ENCODE results near the gene DENND1A.

DENND1A gene

DNA sequence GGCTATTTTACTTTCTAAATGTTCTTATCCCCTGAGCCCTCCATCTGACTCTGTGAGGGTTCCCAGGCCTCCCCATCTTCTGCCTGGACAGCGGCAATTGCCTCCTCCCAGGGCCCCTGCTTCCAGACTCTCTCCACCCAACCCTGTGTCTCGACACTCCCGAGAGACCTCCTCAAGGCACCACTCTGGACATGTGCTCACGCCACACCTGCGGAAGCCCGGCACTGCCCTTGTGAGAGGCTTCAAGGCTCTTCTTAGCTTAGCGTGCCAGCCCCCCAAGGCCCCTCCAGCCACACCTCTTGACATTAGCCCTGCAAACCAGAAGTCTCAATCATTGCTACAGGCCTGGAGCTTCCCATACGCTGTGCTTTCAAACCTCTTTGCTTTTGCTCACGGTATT lies 449.8 kb downstream of the DENND1A start:
- in situ Hi-C loops (cut with MboI; ENCODE audit: low sequenced_read_pairs) = no loop called here

DNA sequence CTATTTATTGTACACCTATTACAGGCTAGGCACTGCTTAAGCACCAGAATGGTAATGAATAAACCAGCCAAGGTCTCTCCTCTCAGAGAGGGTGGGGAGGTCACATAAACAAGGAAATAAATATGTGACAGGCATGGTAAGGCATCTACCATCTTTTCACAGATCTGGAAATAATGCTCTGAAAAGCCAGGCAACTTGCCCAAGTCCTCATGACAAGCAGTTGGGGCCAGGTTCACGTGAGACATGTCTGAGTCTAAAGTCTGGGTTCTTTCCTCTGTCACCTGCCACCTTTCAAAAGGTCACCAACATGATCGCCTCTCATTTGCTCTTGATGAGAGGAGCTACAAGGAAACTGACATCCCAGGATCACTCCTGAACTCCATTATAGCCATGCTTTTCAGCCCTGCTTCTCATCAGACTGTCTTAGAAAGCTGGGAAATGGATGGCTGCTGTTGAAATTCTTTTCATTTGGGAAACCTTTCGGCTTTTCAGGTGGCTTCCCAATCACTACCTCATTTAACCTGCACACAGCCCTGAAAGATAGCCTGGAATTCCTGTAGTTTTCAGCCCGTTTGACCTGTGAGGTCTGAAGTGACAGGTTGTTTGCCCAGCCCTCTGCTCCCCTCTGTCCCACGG lies 450.8 kb downstream of the DENND1A start:
- in situ Hi-C loops (cut with MboI; ENCODE audit: low sequenced_read_pairs) = no loop called here

DNA sequence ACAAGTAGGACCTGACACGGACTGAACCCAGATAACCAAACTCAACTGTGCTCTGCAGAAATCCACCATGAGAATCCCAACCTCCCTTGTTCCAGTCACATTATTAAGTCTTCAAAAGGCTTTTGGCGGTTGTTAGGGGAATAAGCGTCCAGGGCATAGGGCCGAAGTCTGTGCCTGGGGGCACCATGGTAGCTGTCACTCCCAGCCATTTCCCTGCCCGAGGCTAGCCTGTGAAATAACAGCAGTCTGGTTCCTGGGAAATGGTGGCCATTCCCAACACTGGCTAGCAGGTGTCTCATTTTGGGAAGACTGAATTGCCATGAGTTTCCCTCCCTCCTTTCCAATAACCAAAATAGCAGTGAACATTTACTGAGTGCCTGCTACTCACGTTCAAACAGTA lies 451.8 kb downstream of the DENND1A start:
- in situ Hi-C loops (cut with MboI; ENCODE audit: low sequenced_read_pairs) = no loop called here

DNA sequence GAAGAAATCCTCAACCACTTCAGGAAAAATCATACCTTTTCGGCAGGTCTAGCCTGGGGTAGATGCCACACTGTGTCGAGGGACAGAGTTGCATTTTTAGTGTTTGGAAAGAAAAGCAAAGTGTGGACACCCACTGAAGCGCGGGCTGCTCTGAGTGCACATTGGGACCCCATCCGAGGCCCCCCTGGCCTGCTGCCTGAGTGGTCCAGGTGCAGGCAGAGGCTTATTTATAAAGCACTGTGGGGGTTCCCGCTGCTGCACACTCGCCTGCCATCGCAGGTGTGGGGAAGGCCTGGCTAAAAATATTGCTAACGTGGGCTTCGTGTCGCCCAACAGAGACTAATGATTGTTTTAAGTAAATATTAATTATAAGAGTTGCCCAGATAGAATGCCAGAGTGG lies 454.5 kb downstream of the DENND1A start:
- in situ Hi-C loops (cut with MboI; ENCODE audit: low sequenced_read_pairs) = no loop called here

DNA sequence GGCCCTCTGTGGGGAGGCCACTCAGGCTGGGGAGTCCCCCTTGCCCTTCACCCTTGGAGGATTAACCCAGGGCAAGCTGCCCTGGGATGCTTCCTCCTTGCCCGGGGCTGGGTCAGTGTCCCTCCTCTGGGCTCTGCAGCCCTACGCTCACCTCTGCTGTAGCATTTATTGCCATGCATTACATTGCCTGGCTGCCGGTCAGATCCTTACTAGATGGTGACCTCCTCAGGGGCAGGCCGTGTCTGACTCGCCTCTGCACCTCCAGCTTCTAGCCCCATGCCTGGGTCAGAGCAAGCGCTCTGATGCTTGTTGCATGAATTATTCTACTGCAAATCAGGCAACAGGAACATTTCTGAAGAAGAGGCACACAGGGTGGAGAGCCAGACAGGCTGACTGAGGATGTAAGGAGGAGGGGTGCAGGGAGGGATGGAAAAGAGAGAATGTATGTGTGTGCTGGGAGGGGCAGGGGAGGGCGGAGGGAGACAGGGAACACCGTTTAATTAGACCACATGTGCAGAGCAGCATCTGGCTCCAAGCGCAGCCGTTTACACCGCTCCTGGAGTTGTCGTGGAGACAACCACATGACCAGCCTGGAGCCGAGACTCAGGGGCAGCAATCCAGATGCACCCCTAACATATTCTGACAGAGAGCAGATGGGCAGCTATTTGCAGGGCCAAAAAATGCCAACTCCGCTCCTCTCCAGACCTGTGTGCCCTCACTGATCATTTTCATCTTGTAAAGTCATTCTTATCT lies 456.9 kb downstream of the DENND1A start:
- in situ Hi-C loops (cut with MboI; ENCODE audit: low sequenced_read_pairs) = no loop called here

DNA sequence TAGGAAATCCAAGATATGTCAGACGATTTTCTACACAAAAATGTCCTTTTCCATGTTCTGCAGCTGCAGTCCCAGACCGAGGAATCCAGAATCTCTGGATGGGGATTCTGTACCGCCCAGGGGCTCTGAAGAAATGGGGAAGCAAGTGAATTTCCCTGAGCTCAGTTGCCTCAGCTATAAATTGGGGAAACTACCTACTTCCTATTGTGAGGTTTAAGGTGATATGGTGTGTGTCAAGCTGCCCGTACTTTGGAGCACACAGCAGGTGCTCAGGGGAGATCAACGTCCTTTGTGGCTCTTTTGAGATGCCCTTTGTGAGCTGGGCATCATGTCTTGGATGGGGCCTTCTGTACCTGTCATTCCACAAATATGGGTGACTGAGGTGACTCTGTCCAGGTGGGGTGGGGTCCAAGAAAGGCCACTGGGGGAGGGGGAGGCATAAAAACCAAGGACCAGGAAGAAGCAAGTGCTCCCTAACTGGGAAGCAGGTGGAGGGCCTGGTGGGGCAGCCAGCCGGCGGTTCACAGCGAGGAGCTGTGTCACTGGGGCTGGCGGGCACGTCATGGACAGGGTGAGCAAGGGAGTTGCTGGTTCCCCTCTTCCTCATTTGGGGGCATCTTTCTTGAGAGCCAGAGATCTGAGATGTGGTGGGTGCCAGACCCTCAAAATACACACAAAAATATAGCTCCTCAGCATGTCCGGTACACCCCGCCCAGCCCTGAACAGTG lies 457.9 kb downstream of the DENND1A start:
- in situ Hi-C loops (cut with MboI; ENCODE audit: low sequenced_read_pairs) = no loop called here

DNA sequence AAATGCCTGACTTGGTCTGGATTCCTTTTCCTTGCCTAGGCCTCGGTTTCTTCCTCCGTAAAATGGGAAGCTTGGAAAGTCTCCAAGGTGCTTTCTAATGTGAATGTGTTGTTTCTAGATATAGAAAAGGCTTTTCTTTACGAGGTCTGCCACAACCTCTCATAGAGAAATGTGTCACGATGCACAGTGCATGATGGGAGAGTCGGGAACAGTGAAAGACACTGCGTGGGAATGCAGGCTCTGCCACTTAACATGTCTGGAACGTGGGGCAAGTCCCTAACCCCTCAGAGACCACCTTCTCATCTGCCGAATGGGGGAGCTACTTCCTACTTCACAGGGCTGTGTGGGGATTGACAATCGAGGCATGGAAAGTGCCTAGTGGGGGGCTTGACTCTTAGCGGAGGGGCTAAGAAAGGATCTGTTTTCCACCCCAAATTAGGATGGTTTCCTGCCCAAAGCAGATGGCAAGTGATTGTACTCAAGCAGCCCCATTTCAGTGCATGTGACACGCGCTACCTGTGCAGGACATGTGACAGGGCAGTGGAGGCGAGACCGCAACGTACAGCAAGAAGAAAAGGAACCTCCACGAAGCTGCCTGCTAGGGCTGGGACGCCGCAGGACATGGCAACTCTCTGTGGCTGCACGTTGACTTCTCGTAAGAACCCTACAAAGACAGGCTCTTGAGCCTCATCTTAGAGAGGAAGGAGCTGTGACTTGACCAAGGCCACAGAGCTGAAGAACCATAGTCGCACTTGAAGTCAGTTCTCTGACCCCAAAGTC lies 458.7 kb downstream of the DENND1A start:
- in situ Hi-C loops (cut with MboI; ENCODE audit: low sequenced_read_pairs) = no loop called here

DNA sequence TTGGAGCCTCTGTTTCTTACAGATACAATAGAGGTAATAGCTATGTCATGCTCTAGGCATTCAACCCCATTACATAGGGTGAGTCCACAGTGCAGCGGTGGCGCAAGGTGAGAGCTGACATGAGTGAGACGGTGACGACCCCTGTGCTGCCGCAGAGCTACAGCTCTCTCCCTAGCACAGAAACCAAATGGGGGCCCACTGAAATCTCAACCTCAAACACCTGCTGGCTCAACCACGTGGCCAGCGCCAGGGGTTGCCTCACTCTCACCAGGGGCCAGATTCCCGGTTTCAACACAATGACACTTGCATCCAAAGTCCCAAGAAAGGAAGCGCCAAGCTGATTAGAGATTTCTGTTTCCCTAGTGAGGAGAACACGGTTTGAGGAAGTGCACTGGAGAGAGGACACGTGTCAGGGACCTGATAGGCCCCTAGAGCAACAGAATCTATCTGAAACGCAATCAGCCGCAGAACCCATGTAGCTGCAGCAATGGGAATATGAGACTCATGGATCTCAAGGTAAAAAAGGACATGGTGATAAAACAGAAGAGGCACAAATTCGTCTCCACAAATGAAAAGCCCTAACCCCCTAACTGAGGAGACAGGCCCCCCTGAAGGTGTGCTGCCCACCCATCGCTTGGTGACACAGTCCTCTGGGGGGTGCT lies 459.7 kb downstream of the DENND1A start:
- in situ Hi-C loops (cut with MboI; ENCODE audit: low sequenced_read_pairs) = no loop called here

DNA sequence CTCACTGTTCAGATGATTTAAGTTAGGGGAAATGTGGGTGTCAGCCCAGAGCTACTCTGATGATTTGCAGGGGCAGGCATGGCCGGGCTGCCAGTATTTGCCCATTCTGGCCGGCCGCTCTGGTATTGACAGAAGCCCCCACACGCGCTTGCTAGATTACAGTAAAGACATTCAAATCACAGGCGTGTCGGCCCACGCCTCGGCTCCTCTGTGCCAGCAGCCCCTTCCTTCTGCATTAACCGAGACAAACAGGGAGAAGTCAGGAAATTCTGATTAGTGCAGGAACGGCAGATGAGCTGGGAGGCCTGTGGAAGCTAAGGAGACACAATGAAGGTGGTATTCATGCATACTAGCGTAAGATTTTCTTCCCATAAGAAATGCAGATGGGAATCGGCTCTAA lies 460.6 kb downstream of the DENND1A start:
- in situ Hi-C loops (cut with MboI; ENCODE audit: low sequenced_read_pairs) = no loop called here

DNA sequence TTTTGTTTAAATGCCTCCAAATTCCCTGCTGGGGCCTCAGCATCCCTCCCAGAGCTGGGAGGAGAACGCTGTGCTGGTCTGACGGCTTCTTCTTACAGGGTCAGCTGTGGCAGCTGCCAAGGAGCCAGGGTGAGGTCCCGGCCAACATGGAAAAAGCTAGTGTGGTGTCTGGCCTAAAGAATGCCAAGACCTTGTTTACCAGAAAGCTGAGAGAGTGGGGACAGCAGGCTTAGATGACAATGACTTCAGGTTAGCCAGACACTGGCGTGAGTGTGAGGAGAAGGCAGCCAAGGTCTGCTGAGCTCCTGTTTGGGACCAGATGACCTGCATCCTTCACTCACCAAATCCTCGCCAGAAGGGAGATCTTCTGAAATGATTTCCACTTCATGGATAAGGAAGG lies 461.4 kb downstream of the DENND1A start:
- in situ Hi-C loops (cut with MboI; ENCODE audit: low sequenced_read_pairs) = no loop called here

DNA sequence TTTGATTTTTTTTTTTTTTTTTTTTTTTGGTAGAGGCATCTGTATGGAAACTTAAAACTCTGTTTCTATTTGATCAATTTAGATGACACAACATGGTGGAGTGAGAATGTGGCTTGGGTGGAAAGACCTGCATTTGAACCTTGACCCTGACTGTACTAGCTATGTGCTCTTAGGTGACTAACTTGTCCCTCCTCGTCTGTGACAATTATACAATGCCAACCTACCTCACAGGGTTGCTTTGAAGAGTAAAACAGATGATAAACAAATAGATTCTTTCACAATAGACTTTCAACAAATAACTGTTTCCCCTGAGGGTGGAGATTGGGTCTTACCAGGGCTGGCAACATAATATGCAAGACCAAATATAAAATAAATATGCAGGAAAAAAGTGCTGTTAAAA lies 464.6 kb downstream of the DENND1A start:
- in situ Hi-C loops (cut with MboI; ENCODE audit: low sequenced_read_pairs) = no loop called here

DNA sequence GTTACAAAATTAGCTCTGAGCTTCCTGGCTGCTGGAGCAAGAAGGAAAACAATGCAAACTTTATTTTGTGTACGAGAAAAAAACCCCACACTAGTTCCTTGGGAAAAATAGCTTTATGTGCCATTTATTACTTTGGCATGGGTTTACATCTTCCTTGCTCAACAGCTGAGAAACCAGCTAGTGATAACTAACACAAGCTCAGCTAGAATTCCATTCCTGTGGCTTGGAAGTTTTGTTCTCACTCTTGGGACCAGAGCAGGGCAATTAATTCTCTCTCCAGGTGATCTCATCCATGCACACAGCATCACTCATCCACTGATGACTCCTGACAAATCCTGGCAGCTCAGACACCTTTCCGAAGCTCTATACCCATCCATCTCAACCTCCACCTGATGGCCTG lies 469.8 kb downstream of the DENND1A start:
- in situ Hi-C loops (cut with MboI; ENCODE audit: low sequenced_read_pairs) = no loop called here

DNA sequence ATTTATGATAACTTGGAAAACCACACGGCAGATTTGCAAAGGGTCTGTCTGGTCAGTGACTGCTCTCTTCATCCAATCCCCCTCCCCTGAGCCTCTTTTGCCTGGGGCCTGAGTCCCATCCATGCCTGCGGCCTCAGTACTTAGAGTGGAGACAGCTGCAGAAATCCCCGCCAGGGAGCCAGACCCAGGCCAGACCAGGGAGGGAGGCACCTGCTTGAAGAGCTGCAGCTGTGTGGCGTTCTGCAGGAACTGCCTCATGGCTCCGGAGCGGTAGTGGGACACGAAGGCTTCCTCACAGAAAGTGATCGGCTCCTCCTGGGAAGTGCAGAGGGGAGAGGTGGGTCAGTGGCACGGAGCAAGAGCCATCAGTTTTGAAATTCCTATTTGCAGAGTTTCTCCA lies 472.3 kb downstream of the DENND1A start:
- in situ Hi-C loops (cut with MboI; ENCODE audit: low sequenced_read_pairs) = no loop called here

DNA sequence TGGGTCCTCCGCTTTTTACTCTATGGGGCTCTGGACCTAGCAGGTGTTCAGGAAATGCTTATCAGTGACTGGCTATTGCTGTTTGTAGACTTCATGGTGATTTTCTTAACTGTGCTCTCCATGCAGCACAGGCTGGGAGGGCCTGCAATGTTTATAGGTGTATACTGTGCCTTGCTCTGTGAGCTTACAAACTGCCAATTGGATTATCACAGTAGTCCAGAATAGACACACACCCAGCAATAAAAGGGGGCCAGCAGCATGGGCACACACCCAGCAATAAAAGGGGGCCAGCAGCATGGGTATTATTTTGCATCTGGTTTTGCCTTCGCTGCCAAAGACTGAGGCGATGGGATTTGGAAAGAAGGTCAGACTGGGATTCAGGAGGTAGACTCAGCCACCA lies 473.9 kb downstream of the DENND1A start:
- in situ Hi-C loops (cut with MboI; ENCODE audit: low sequenced_read_pairs) = no loop called here

DNA sequence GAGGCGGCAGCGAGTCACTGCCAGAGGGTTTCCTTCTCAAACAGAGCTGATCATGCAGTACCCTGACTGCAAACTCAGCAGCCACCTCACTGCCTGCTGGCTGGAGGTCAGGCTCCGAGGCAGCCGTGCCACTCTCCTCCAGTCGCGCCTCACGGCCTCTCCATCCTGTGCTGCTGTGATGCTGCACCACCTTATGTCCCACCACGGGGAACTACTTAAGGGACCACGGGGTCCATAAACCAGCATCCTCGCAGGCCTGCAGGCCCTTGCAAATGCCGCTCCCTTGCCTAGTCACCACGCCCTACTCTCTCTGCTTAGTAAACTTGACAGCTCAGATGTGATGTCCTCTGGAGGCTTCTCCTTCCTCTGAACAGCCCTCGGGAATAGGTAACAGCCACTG lies 474.7 kb downstream of the DENND1A start:
- in situ Hi-C loops (cut with MboI; ENCODE audit: low sequenced_read_pairs) = no loop called here

DNA sequence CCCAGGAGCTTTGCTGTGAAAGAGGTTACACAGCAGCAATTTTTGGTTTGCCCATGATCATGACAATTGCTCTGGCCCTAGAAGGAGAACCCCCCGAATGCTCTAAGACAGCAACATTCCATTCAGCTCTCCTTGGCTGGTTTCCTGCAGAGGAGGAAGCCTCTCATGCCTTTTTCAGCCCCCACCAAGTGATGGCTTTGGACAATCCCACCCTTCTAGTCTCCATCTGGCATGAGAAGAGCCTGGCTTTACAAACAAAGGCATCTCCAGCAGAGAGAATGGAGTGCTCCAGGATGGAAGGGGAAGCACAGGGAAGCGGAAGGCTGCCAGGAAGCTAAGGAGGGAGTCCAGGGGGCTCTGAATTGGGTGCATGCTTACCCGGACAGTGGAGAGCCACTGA lies 475.6 kb downstream of the DENND1A start:
- in situ Hi-C loops (cut with MboI; ENCODE audit: low sequenced_read_pairs) = no loop called here

DNA sequence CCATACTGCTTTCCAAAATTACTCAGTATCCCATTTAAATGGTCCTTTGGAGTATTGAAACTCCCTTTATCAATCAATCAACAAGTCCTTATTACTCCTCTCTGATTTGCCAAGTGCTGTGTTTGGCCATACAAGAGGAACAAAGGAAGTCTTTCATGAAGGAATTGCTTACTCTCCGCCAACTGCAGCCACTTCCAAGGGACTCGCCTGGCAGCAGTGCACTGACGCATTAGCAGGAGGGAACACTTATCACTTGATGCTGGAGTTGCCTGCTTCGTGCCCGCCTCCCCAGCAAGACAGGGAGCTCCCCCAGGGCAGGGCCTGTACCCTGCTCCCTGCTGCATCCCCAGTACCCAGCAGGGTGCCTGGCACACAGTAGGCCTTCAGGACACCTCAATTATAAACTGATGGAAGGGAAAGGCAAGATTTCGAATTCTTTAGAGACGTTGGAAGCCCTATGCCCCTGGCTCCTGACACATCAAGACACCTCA lies 476.1 kb downstream of the DENND1A start:
- in situ Hi-C loops (cut with MboI; ENCODE audit: low sequenced_read_pairs) = no loop called here

DNA sequence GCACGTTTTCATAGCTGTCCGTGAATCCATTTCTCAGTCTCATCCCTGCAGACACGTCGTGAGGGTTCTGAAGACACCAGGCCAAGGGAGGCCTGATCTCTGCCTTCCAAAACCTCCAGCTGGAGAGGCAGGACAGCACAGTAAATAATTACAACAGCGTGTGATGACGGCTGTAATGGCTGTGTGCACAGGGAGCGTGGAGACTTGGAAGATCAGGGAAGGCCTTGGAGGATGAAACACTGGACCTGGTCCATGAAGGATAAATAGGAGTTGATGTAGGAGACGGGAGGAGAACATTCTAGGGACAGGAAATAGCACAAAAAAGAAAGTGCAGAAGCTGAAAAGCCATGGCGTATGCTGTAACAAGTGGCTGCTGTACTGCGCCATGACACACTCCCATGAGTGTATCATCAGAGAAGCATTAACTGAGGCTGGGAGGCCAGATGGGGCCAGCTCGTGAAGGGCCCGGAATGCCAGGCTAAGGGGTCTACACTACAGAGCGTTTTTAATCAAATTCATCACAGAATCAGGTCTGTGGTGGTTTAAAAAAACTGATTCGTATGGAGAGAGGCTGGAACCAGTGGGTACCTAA lies 476.8 kb downstream of the DENND1A start:
- in situ Hi-C loops (cut with MboI; ENCODE audit: low sequenced_read_pairs) = no loop called here

DNA sequence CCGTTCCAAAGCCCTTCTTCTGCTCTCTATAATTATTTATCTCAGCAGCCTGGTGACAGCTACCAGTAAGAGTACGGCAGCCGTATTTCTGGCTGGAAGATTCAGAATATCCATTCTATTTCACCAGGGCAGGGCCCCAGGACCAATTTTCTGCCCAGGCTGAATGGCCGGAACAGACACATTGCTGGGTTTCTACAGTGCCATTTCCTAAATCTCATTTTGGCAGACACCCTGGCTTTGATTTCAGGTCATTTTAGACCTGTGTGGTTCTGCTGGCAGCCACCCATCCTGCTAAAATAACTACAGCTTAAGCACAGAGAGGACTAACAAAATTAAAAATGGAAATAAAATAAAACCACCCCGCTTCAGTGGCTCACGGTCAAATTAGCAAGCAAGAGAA lies 478.9 kb downstream of the DENND1A start:
- in situ Hi-C loops (cut with MboI; ENCODE audit: low sequenced_read_pairs) = no loop called here

DNA sequence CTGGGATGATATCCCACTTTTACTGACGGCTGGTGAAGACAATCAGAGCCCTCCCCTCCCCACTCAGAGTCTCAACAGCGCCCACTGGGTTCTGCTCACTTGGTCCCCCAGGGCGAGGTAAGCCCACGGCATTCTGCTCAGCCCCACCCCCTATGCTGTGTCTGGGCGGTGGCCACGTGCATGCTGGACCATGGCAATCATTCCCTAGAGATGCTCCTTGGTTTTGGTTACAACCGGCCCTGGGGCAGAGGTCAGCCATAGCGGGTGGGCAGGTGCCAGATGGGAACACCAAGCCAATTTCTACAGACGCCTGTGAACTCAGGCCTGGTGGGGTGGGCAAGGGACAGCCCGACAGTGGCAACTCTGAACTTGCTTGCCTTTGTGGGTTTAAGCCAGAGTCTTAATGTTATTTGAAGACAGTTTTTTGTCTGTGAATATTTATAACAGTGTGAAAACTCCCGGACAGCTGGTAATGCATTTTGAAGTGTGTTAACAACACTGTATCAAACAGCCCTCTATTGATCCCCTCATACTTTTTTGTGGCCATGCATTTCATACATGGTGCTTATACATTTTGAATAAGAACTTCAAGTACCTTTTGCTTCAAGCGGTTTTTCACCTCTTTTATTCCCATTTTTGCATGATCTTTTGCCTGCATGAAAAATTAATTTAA lies 479.7 kb downstream of the DENND1A start:
- in situ Hi-C loops (cut with MboI; ENCODE audit: low sequenced_read_pairs) = no loop called here
